GM12878 (cell line): ENCODE results near the gene ONECUT2. TPM values are rescaled to one million over a fixed set of nuclear protein-coding genes. Genes with fewer than 3 reads are reported as not detected.

Experiments
- ASH2L ChIP-seq: fragments of 300-600, 200-600 bp; sonication (generic); IDR thresholded peaks from 2 replicates; pipeline ENCODE4 v1.6.1; 2017; ENCODE audit warnings: low read depth, mild to moderate bottlenecking, borderline replicate concordance
- DPF2 ChIP-seq: fragments of 450-650 bp; IDR thresholded peaks from 2 replicates; pipeline ENCODE4 v1.6.1; 2017; ENCODE audit warnings: mild to moderate bottlenecking
- TCF3 ChIP-seq: IDR thresholded peaks from 2 replicates; pipeline ENCODE4 v1.6.1; 2012; ENCODE audit warnings: low read depth, mild to moderate bottlenecking, low read length, borderline replicate concordance; ENCODE audit not compliant: insufficient read depth
- polyA plus RNA-seq, 11 experiments: library from polyadenylated mRNA; depleted of rRNA in 4 of 11; unstranded in 6 of 11; stranded (reverse) in 5 of 11; fragments of >200 nt; fragmentation: Nextera tagmentation in 4 of 11; fragmentation: Illumina TruSeq in 1 of 11; extraction: Ambion mirVana in 4 of 11; extraction: Trizol in 1 of 11; gene quantifications; 1 replicate in 1 of 11; 2 replicates in 10 of 11; pipeline versions ENCODE4 v1.2.1 to v1.2.3, GENCODE V29; 2011 to 2016; ENCODE audit warnings: inconsistent platforms in 2 of 11, missing spikeins in 2 of 11, low read depth in 1 of 11
- total RNA-seq, 4 experiments: library from RNA; depleted of rRNA in 3 of 4; stranded (reverse); fragments of >200 nt in 3 of 4; fragmentation: Illumina TruSeq in 1 of 4; extraction: Trizol in 1 of 4; gene quantifications; 2 replicates each; pipeline versions ENCODE4 v1.2.1 to v1.2.3, GENCODE V29; 2013 to 2021
- TF ChIP-seq, protein P1 (sequence below): IDR thresholded peaks from 2 replicates; pipeline ENCODE4 v1.6.1; 2012; ENCODE audit warnings: improper control_type of control experiment, low read depth, low read length; ENCODE audit not compliant: insufficient replicate concordance
- TF ChIP-seq, protein P2 (sequence below): fragments of 450-650 bp; IDR thresholded peaks from 2 replicates; pipeline ENCODE4 v1.6.1; 2016; ENCODE audit warnings: mild to moderate bottlenecking

ONECUT2 gene
- total and polyA plus RNA-seq, 10 of the 15 experiments (the other 5 are each of a cell fraction or from before 2014, with no cell fraction given), result 0.01 to 0.03 TPM; not detected in 8

DNA sequence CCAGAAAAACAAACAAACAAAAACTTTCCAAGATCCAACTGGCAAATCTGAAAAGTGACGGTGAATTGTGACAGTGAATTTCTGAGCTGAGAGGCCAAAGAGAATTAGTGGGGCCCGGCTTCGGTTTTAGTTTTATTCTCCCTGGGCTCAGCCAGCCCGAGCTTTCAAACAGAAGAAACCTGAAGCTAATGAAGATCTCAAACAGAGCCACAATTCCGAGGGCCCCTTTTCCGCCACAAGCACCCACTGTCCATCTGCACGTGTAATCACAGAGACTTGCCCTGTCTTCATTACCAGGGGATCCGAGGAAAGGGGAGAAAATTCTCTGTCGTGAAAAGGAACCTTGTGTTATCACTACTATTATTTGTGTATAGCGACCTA is 4.2 kb upstream of the ONECUT2 start (continued):
- TF ChIP-seq, protein P1, sequence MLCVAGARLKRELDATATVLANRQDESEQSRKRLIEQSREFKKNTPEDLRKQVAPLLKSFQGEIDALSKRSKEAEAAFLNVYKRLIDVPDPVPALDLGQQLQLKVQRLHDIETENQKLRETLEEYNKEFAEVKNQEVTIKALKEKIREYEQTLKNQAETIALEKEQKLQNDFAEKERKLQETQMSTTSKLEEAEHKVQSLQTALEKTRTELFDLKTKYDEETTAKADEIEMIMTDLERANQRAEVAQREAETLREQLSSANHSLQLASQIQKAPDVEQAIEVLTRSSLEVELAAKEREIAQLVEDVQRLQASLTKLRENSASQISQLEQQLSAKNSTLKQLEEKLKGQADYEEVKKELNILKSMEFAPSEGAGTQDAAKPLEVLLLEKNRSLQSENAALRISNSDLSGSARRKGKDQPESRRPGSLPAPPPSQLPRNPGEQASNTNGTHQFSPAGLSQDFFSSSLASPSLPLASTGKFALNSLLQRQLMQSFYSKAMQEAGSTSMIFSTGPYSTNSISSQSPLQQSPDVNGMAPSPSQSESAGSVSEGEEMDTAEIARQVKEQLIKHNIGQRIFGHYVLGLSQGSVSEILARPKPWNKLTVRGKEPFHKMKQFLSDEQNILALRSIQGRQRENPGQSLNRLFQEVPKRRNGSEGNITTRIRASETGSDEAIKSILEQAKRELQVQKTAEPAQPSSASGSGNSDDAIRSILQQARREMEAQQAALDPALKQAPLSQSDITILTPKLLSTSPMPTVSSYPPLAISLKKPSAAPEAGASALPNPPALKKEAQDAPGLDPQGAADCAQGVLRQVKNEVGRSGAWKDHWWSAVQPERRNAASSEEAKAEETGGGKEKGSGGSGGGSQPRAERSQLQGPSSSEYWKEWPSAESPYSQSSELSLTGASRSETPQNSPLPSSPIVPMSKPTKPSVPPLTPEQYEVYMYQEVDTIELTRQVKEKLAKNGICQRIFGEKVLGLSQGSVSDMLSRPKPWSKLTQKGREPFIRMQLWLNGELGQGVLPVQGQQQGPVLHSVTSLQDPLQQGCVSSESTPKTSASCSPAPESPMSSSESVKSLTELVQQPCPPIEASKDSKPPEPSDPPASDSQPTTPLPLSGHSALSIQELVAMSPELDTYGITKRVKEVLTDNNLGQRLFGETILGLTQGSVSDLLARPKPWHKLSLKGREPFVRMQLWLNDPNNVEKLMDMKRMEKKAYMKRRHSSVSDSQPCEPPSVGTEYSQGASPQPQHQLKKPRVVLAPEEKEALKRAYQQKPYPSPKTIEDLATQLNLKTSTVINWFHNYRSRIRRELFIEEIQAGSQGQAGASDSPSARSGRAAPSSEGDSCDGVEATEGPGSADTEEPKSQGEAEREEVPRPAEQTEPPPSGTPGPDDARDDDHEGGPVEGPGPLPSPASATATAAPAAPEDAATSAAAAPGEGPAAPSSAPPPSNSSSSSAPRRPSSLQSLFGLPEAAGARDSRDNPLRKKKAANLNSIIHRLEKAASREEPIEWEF, result no peak
- TF ChIP-seq DPF2 (no peak), TCF3 (no peak), ASH2L (no peak)
- TF ChIP-seq, protein P2, sequence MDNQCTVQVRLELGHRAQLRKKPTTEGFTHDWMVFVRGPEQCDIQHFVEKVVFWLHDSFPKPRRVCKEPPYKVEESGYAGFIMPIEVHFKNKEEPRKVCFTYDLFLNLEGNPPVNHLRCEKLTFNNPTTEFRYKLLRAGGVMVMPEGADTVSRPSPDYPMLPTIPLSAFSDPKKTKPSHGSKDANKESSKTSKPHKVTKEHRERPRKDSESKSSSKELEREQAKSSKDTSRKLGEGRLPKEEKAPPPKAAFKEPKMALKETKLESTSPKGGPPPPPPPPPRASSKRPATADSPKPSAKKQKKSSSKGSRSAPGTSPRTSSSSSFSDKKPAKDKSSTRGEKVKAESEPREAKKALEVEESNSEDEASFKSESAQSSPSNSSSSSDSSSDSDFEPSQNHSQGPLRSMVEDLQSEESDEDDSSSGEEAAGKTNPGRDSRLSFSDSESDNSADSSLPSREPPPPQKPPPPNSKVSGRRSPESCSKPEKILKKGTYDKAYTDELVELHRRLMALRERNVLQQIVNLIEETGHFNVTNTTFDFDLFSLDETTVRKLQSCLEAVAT, result no peak
- TF ChIP-seq, all 136 proteins: peak for 0
